HL-60 (cell line): ENCODE data around the gene DLL3.

Source experiments
- CTCF ChIP-seq: IDR thresholded peaks from one replicate; pipeline ENCODE4 v1.5.1; 2011; ENCODE audit warnings: low read length, control low read depth, inconsistent platforms; ENCODE audit not compliant: insufficient read depth
- POLR2AphosphoS5 ChIP-seq: IDR thresholded peaks from 2 replicates; pipeline ENCODE4 v1.6.1; 2012; ENCODE audit warnings: low read depth

GRCh38 chr19:39483141-39483540, 15.6 kb upstream of the DLL3 start:
- TF ChIP-seq POLR2AphosphoS5 = no peak
- no peak for TF ChIP-seq CTCF
